AG04449 (cell line): ENCODE measurements around the gene TTLL9.

Experiments used
- CTCF ChIA-PET: fragments of 350-600 bp; formaldehyde crosslinking; extraction: SDS; loops from one replicate; lab custom pipeline; 2021; ENCODE audit warnings: antibody characterized with exemption; lab: Yijun Ruan, JAX
- POLR2A ChIA-PET: fragments of 400-600, 350-600 bp; formaldehyde crosslinking; extraction: SDS; loops from one replicate; lab custom pipeline; 2020; ENCODE audit warnings: antibody characterized with exemption, inconsistent platforms; lab: Yijun Ruan, JAX
- DNase-seq: peaks from one replicate; pipeline ENCODE4 v3.0.0-alpha.2; 2010; ENCODE audit warnings: low read depth, low spot score
- H3K4me3 ChIP-seq: 2 replicates; pipeline ENCODE4 v1.5.1; 2011; ENCODE audit warnings: low read depth, mild to moderate bottlenecking, control low read depth, low read length
- CTCF ChIP-seq: IDR thresholded peaks from one replicate; pipeline ENCODE4 v1.5.1; 2011; ENCODE audit warnings: mild to moderate bottlenecking, moderate library complexity, low read length, control low read depth, inconsistent platforms; ENCODE audit not compliant: insufficient read depth; ENCODE audit errors: missing control alignments

The TTLL9 gene

GRCh38 chr20:31859266-31859997, 11.0 kb upstream of the TTLL9 start:
- no peak overlapping the region for H3K4me3 ChIP-seq
- no peak for TF ChIP-seq CTCF
- POLR2A ChIA-PET: no interaction called here
- CTCF ChIA-PET: interaction anchor here (0.9 to 10.4 kb wide), 4 partner anchors 7 to 36 kb away, joined by 3 to 113 read pairs (median 46); partner anchors contain the start of gene FOXS1
- DNase-seq: no peak

- POLR2A ChIA-PET: no interaction called here
- no peak for TF ChIP-seq CTCF
- CTCF ChIA-PET: interaction anchor here (0.9 to 10.4 kb wide), 5 partner anchors 7 to 92 kb away, joined by 3 to 113 read pairs (median 6); partner anchors contain the start of genes FOXS1 and PDRG1
- H3K4me3 ChIP-seq: no peak overlapping the region
- DNase-seq: no peak
Observed at GRCh38 chr20:31859998-31860380, 10.4 kb upstream of the TTLL9 start.

- POLR2A ChIA-PET: no interaction called here
Observed at GRCh38 chr20:31860390-31861134, 9.9 kb upstream of the TTLL9 start.

GRCh38 chr20:31861135-31861384, 9.4 kb upstream of the TTLL9 start:
- TF ChIP-seq CTCF: no peak
- CTCF ChIA-PET: interaction anchor here (0.9 to 10.4 kb wide), 4 partner anchors 9 to 90 kb away, joined by 3 to 113 read pairs (median 45); partner anchors contain the start of gene FOXS1
- no peak for DNase-seq

More at GRCh38 chr20:31860390-31861134, 9.9 kb upstream of the TTLL9 start:
- CTCF ChIA-PET: interaction anchor here (0.9 to 10.4 kb wide), 5 partner anchors 8 to 91 kb away, joined by 3 to 113 read pairs (median 6); partner anchors contain the start of genes FOXS1 and PDRG1
- no peak for TF ChIP-seq CTCF
- DNase-seq: no peak
- peak overlapping the region; percentile 48 for H3K4me3 ChIP-seq

GRCh38 chr20:31861385-31862156, 8.9 kb upstream of the TTLL9 start:
- ChIA-PET CTCF (interaction anchor here (1.2 to 7.0 kb wide), 3 partner anchors 9 to 89 kb away, joined by 3 to 86 read pairs (median 4); partner anchors contain the start of gene FOXS1), POLR2A (no interaction called here)
- DNase-seq: no peak
- peak overlapping the region; percentile 48 for H3K4me3 ChIP-seq
- no peak for TF ChIP-seq CTCF

More at GRCh38 chr20:31861135-31861384, 9.4 kb upstream of the TTLL9 start:
- POLR2A ChIA-PET: no interaction called here
- peak overlapping the region; percentile 48 for H3K4me3 ChIP-seq
